Lower leg skin (tissue), 4 donors: Measurements from ENCODE around the gene ZNF35. TPM values are rescaled to one million over a fixed set of nuclear protein-coding genes. Genes with fewer than 3 reads are reported as not detected.

ENCODE experiments used
- DNase-seq, 2 donors: peaks; one replicate each; pipeline ENCODE4 v3.0.0-alpha.2; 2019; ENCODE audit warnings: low spot score in 2 of 2
- H3K4me3 ChIP-seq: fragments of 200-600 bp; sonication (generic); 2 replicates; pipeline ENCODE4 v1.5.1; 2017; ENCODE audit warnings: mild to moderate bottlenecking, low read depth; ENCODE audit not compliant: poor library complexity, severe bottlenecking
- POLR2A ChIP-seq, 2 donors: fragments of 450-650 bp; IDR thresholded peaks; one replicate each; pipeline ENCODE4 v1.6.1; 2016 to 2017; ENCODE audit warnings: antibody characterized with exemption in 2 of 2, mild to moderate bottlenecking in 1 of 2, moderate library complexity in 1 of 2
- WGBS, 2 donors: methylation state at CpG; one replicate each; pipeline ENCODE4 v1.1.5; 2018; 5-methylcytosine and 5-hydroxymethylcytosine counted together
- intact Hi-C: fragments of 100-400 bp; cut with DNase I; formaldehyde crosslinking; loops from one replicate; pipeline ENCODE4 v1.15.0; 2023; ENCODE audit warnings: low total_unique reads
- total RNA-seq, 4 donors: library from RNA; depleted of rRNA; stranded (reverse); fragments of >200 nt; gene quantifications; one replicate each; pipeline ENCODE4 v1.1.0, GENCODE V29; 2016
- TF ChIP-seq, protein P1 (sequence below), 3 donors: fragments of 450-650 bp; IDR thresholded peaks; one replicate each; pipeline ENCODE4 v1.5.1; 2016; ENCODE audit warnings: antibody characterized with exemption in 3 of 3, mild to moderate bottlenecking in 3 of 3, moderate library complexity in 2 of 3

Gene ZNF35
- total RNA-seq, 4 donors from 2014 or later, result 4.1 to 19.0 (median 9.1) TPM

DNA sequence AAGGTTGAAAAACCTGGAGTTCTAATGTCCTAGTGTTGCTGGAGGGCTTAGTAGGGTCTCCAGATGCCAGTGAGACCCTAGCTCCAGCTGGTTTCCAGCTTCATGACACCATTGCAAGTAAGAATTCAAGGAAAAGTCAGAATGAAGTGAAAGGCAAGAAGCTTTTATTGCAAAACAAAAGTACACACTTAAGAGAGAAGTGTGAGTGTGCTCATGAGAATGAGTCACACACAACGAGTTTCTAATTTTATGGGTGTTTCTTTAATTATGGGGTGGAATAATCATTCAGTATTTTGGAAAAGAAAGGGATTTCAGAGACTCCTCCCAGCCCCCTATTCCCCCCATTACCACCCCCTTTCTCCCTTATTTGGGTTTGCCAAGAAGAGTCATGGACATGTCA lies 39.4 kb downstream of the ZNF35 start:
- 46 to 54% methylated on average over 1 of the region's 1 CpG for WGBS, 2 donors
- DNase-seq, result no peak
- intact Hi-C loops, result no loop called here
- H3K4me3 ChIP-seq, result no peak overlapping the region
- TF ChIP-seq POLR2A (IDR thresholded peaks at IDR 0.05), result no peak
- TF ChIP-seq, protein P1, sequence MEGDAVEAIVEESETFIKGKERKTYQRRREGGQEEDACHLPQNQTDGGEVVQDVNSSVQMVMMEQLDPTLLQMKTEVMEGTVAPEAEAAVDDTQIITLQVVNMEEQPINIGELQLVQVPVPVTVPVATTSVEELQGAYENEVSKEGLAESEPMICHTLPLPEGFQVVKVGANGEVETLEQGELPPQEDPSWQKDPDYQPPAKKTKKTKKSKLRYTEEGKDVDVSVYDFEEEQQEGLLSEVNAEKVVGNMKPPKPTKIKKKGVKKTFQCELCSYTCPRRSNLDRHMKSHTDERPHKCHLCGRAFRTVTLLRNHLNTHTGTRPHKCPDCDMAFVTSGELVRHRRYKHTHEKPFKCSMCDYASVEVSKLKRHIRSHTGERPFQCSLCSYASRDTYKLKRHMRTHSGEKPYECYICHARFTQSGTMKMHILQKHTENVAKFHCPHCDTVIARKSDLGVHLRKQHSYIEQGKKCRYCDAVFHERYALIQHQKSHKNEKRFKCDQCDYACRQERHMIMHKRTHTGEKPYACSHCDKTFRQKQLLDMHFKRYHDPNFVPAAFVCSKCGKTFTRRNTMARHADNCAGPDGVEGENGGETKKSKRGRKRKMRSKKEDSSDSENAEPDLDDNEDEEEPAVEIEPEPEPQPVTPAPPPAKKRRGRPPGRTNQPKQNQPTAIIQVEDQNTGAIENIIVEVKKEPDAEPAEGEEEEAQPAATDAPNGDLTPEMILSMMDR (IDR thresholded peaks at IDR 0.05), result no peak

Other genes starting within 250 kb of the ZNF35 start
- gene ZNF445, start 171.1 kb upstream of the ZNF35 start, total RNA-seq, result 1 to 10 TPM; 4.8 to 7.0 (median 6.0) TPM
- 1 to 10 TPM in 1 of 4 donors, under 1 TPM in 3; 0.39 to 2.2 (median 0.62) TPM for gene ZKSCAN7, start 93.5 kb upstream of the ZNF35 start, total RNA-seq
- gene ZNF660, start 63.8 kb upstream of the ZNF35 start, total RNA-seq, result under 1 TPM; 0.13 to 0.45 (median 0.17) TPM
- 10 to 100 TPM; 13.2 to 19.4 (median 15.8) TPM for gene ZNF197, start 23.7 kb upstream of the ZNF35 start, total RNA-seq
- 1 to 10 TPM; 2.8 to 7.4 (median 4.6) TPM for gene ZNF502, start 63.9 kb downstream of the ZNF35 start, total RNA-seq
- gene ZNF501, start 80.9 kb downstream of the ZNF35 start, total RNA-seq, result 1 to 10 TPM; 1.1 to 5.8 (median 3.6) TPM
- 10 to 100 TPM; 20.1 to 22.3 (median 20.8) TPM for gene KIAA1143, start 112.9 kb downstream of the ZNF35 start, total RNA-seq
- 1 to 10 TPM in 3 of 4 donors, under 1 TPM in 1; 0.79 to 3.5 (median 2.4) TPM for gene KIF15, start 113.1 kb downstream of the ZNF35 start, total RNA-seq
- 10 to 100 TPM; 10.1 to 18.3 (median 13.8) TPM for gene TMEM42, start 213.2 kb downstream of the ZNF35 start, total RNA-seq
- gene TGM4, start 225.9 kb downstream of the ZNF35 start, total RNA-seq, result 1 to 10 TPM in 2 of 4 donors, under 1 TPM in 1, not detected in 1; 0.26 to 1.4 (median 1.3) TPM